ENCODE data around the gene CATSPER3.

- TF ChIP-seq CTCF (conservative IDR thresholded peaks at IDR 0.05 in 1 of 2, IDR thresholded peaks at IDR 0.05 in 1 of 2; ENCODE audit: low read depth in 1 of 2, low read length in 2 of 2) (no peak), EZH2 (IDR thresholded peaks at IDR 0.05; ENCODE audit: low read length, missing control alignments) (no peak)
These were observed 93.3 kb downstream of the CATSPER3 start for GRCh38 chr5:135061001-135061400.

Measured in fibroblast of lung (primary cell).